SK-N-SH (cell line): ENCODE data around the gene ICA1. TPM values are rescaled to one million over a fixed set of nuclear protein-coding genes. Genes with fewer than 3 reads are reported as not detected.

ENCODE experiments used
- CTCF ChIA-PET: fragments of 300-600, 350-600 bp; formaldehyde crosslinking; extraction: SDS; loops from one replicate; lab custom pipeline; 2021; lab: Yijun Ruan, JAX
- POLR2A ChIA-PET: fragments of 350-600 bp; sonication (Branson Sonifier 250); formaldehyde crosslinking; extraction: SDS; loops from one replicate; lab custom pipeline; 2020; ENCODE audit warnings: antibody characterized with exemption, inconsistent platforms; lab: Yijun Ruan, JAX
- DNase-seq: peaks from one replicate; pipeline ENCODE4 v3.0.0; 2012
- H2AFZ ChIP-seq: fragments of 200-600 bp; sonication (generic); 2 replicates; pipeline ENCODE4 v1.8.1; 2016; ENCODE audit warnings: antibody characterized with exemption, mild to moderate bottlenecking, low read depth
- H3F3A ChIP-seq: fragments of 200-600 bp; sonication (generic); replicated peaks from 2 replicates; pipeline ENCODE3; 2016; ENCODE audit warnings: antibody characterized with exemption, mild to moderate bottlenecking; ENCODE audit not compliant: insufficient read depth
- H3K27ac ChIP-seq, 2 experiments: fragments of 200-500 bp in 1 of 2; fragments of 200-600 bp in 1 of 2; sonication (Bioruptor generic) in 1 of 2; sonication (generic), shearing (Covaris generic) in 1 of 2; 2 replicates each; pipeline versions ENCODE4 v1.5.1 to v1.6.1; 2014 to 2016; ENCODE audit warnings: low read depth in 2 of 2, inconsistent platforms in 1 of 2, low read length in 1 of 2, mild to moderate bottlenecking in 1 of 2, mixed read lengths in 1 of 2
- H3K27me3 ChIP-seq: fragments of 200-600 bp; sonication (generic), shearing (Covaris generic); 2 replicates; pipeline ENCODE4 v1.6.1; 2016; ENCODE audit warnings: mixed run types; ENCODE audit not compliant: insufficient read depth
- H3K36me3 ChIP-seq, 2 experiments: fragments of 200-500 bp in 1 of 2; fragments of 200-600 bp in 1 of 2; sonication (Bioruptor generic) in 1 of 2; sonication (generic) in 1 of 2; replicated peaks in 1 of 2; 2 replicates each; pipeline versions ENCODE3 to v1.5.1; 2014 to 2016; ENCODE audit warnings: low read length in 1 of 2, mild to moderate bottlenecking in 1 of 2; ENCODE audit not compliant: insufficient read depth in 2 of 2, control insufficient read depth in 1 of 2
- H3K4me1 ChIP-seq, 2 experiments: fragments of 200-500 bp in 1 of 2; fragments of 200-600 bp in 1 of 2; sonication (Bioruptor generic) in 1 of 2; sonication (generic), shearing (Covaris generic) in 1 of 2; 2 replicates each; pipeline versions ENCODE4 v1.5.1 to v1.6.1; 2014 to 2016; ENCODE audit warnings: low read depth in 1 of 2, low read length in 1 of 2, mixed run types in 1 of 2; ENCODE audit not compliant: insufficient read depth in 2 of 2, control insufficient read depth in 1 of 2
- H3K4me2 ChIP-seq: fragments of 200-600 bp; sonication (generic), shearing (Covaris generic); 2 replicates; pipeline ENCODE4 v1.6.1; 2017; ENCODE audit warnings: mixed run types
- H3K4me3 ChIP-seq, 2 experiments: fragments of 200-500 bp in 1 of 2; fragments of 200-600 bp in 1 of 2; sonication (Bioruptor generic) in 1 of 2; sonication (generic), shearing (Covaris generic) in 1 of 2; 2 replicates each; pipeline versions ENCODE4 v1.5.1 to v1.8.1; 2014 to 2016; ENCODE audit warnings: low read depth in 2 of 2, inconsistent platforms in 1 of 2, low read length in 1 of 2, mild to moderate bottlenecking in 1 of 2, mixed read lengths in 1 of 2, moderate library complexity in 1 of 2
- H3K79me2 ChIP-seq: fragments of 200-600 bp; sonication (generic); 2 replicates; pipeline ENCODE4 v1.8.1; 2017; ENCODE audit warnings: mild to moderate bottlenecking; ENCODE audit not compliant: insufficient read depth
- H3K9ac ChIP-seq: fragments of 200-600 bp; sonication (generic); 2 replicates; pipeline ENCODE4 v1.6.1; 2017; ENCODE audit warnings: mixed run types
- H3K9me2 ChIP-seq: fragments of 200-600 bp; sonication (generic); 2 replicates; pipeline ENCODE4 v1.6.1; 2017; ENCODE audit warnings: mixed run types
- H3K9me3 ChIP-seq: fragments of 200-600 bp; sonication (generic); 2 replicates; pipeline ENCODE4 v1.6.1; 2017; ENCODE audit warnings: mixed run types, mild to moderate bottlenecking, moderate library complexity
- H4K20me1 ChIP-seq: fragments of 200-600 bp; sonication (generic); 2 replicates; pipeline ENCODE4 v1.6.1; 2017; ENCODE audit warnings: mild to moderate bottlenecking, mixed run types; ENCODE audit not compliant: insufficient read depth
- CHD2 ChIP-seq: fragments of 150-350 bp; IDR thresholded peaks from 2 replicates; pipeline ENCODE4 v1.6.1; 2018; ENCODE audit warnings: low read length; ENCODE audit not compliant: partially characterized antibody
- EP300 ChIP-seq, 2 experiments: IDR thresholded peaks; 2 replicates each; pipeline versions ENCODE4 v1.4.0 to v1.6.1; 2012; ENCODE audit warnings: borderline replicate concordance in 1 of 2, low read depth in 1 of 2, low read length in 1 of 2
- FOXJ3 ChIP-seq: sonication (generic); formaldehyde crosslinking; IDR thresholded peaks from 2 replicates; pipeline ENCODE4 v1.5.1; 2020; ENCODE audit warnings: mild to moderate bottlenecking, missing genetic modification reagents
- JUND ChIP-seq: IDR thresholded peaks from 2 replicates; pipeline ENCODE4 v1.4.0; 2012
- SIN3A ChIP-seq: IDR thresholded peaks from 2 replicates; pipeline ENCODE4 v1.6.1; 2012; ENCODE audit warnings: low read depth, mild to moderate bottlenecking, low read length, moderate library complexity, borderline replicate concordance
- TEAD4 ChIP-seq: IDR thresholded peaks from 2 replicates; pipeline ENCODE4 v1.4.0; 2012; ENCODE audit warnings: mild to moderate bottlenecking, borderline replicate concordance; ENCODE audit not compliant: insufficient read depth
- WGBS: methylation state at CpG from one replicate; pipeline ENCODE4 v1.1.6; 2017; ENCODE audit warnings: low lambda C conversion rate; 5-methylcytosine and 5-hydroxymethylcytosine counted together
- polyA plus RNA-seq, 3 experiments: library from polyadenylated mRNA; depleted of rRNA; stranded (reverse); fragments of >200 nt; gene quantifications; 2 replicates each; pipeline ENCODE4 v1.2.3, GENCODE V29; 2012
- TF ChIP-seq, protein P1 (sequence below): fragments of 200-600 bp; sonication (generic); IDR thresholded peaks from 2 replicates; pipeline ENCODE4 v1.6.1; 2017; ENCODE audit warnings: antibody characterized with exemption, mild to moderate bottlenecking, moderate library complexity
- TF ChIP-seq, protein P2 (sequence below): IDR thresholded peaks from 2 replicates; pipeline ENCODE4 v1.4.0; 2012; ENCODE audit warnings: low read depth, borderline replicate concordance
- TF ChIP-seq, protein P3 (sequence below): IDR thresholded peaks from 2 replicates; pipeline ENCODE4 v1.4.0; 2012; ENCODE audit warnings: low read depth
- TF ChIP-seq, protein P4 (sequence below): IDR thresholded peaks from 2 replicates; pipeline ENCODE4 v1.4.0; 2012; ENCODE audit warnings: low read depth, borderline replicate concordance

ICA1 gene
- polyA plus RNA-seq, 1 of the 3 experiments (the other 2 are of a cell fraction), result 2.4 TPM

DNA sequence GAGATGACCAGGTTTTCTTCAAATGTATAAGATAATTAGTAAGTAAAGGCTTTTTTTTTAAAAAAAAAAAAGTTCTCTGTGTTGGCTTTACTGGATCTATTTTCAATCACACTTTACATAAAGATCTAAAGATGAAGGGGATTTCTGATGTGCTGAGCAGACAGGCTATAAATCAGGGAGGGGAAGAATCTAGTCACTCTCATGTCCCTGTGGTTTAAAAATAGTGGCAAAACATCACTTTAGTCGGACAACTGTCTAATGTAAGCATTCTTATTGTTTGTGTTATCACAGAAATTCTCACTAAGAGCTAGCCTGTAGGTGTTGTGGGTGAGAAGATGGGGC lies 132.7 kb downstream of the ICA1 start:
- Histone ChIP-seq H3K9me2 (no peaks in the 10 kb centered on the region), H3K27me3 (no peaks in the 10 kb centered on the region), H3K4me2 (no peak overlapping the region), H3K36me3 (peaks cover 0 to 3% of the 10 kb centered on the region in 2 experiments), H3K4me3 (no peak overlapping the region), H2AFZ (no peak overlapping the region), H3K27ac (no peak overlapping the region), H3K79me2 (no peaks in the 10 kb centered on the region), H3K9me3 (no peaks in the 10 kb centered on the region), H3F3A (no peaks in the 10 kb centered on the region), H3K4me1 (no peaks in the 10 kb centered on the region), H3K9ac (no peak overlapping the region), H4K20me1 (no peaks in the 10 kb centered on the region)
- ChIA-PET CTCF (interaction anchor here (2.0 kb wide), 1 partner anchor 10 kb away, joined by 5 read pairs; no protein-coding TSS in a partner anchor), POLR2A (no interaction called here)
- no peak for DNase-seq
- TF ChIP-seq CHD2 (no peak), SIN3A (no peak)
- TF ChIP-seq, protein P1, sequence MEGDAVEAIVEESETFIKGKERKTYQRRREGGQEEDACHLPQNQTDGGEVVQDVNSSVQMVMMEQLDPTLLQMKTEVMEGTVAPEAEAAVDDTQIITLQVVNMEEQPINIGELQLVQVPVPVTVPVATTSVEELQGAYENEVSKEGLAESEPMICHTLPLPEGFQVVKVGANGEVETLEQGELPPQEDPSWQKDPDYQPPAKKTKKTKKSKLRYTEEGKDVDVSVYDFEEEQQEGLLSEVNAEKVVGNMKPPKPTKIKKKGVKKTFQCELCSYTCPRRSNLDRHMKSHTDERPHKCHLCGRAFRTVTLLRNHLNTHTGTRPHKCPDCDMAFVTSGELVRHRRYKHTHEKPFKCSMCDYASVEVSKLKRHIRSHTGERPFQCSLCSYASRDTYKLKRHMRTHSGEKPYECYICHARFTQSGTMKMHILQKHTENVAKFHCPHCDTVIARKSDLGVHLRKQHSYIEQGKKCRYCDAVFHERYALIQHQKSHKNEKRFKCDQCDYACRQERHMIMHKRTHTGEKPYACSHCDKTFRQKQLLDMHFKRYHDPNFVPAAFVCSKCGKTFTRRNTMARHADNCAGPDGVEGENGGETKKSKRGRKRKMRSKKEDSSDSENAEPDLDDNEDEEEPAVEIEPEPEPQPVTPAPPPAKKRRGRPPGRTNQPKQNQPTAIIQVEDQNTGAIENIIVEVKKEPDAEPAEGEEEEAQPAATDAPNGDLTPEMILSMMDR, result no peak
- TF ChIP-seq, protein P2, sequence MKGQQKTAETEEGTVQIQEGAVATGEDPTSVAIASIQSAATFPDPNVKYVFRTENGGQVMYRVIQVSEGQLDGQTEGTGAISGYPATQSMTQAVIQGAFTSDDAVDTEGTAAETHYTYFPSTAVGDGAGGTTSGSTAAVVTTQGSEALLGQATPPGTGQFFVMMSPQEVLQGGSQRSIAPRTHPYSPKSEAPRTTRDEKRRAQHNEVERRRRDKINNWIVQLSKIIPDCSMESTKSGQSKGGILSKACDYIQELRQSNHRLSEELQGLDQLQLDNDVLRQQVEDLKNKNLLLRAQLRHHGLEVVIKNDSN, result no peak
- 76% methylated on average over 1 of the region's 1 CpG for WGBS

DNA sequence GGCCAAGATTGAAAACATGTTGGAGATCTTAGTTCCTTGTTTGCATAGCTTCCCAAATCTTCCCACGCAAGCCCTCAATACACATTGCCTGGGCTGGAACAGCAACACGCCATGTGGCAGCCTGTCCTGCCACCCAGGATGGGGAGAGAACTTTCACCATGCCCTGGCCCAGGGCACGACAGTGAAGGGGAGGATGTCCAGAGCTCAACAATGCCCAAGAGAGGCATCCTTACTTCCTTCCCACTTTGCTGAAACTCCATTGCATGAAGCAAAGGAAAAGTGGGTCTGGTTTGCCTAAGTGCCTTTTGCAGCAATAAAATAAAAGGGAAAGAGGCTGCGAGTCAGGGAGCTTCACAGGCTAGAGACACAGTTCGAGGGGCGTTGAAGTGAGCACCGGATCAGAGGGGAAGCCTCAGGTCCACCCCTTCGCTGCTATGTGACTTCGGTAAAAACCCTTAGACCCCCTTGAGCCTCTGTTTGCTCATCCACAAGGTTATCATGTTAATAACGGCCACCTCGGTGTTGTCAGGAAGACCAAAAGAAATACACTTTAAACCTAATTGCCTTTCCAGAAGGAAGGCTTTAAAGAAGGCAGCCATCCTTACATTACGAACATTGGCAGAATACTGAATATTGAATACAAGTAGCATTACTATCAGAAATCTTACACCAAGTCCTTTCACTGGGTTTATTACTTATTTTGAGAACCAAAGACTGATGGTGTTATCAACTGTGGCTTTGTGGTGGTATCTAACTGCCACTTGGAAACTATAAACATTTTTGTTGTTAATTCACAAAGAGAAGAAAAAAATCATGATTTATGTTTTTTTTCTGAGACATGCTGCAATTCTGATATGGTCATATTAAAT lies 133.3 kb downstream of the ICA1 start:
- Histone ChIP-seq H3K4me2 (no peak overlapping the region), H3K79me2 (no peaks in the 10 kb centered on the region), H3F3A (no peaks in the 10 kb centered on the region), H4K20me1 (no peaks in the 10 kb centered on the region), H3K9me2 (no peaks in the 10 kb centered on the region), H3K27ac (no peak overlapping the region), H3K4me1 (no peaks in the 10 kb centered on the region), H3K9me3 (no peaks in the 10 kb centered on the region), H3K9ac (no peak overlapping the region), H2AFZ (no peak overlapping the region), H3K4me3 (no peak overlapping the region), H3K36me3 (peaks cover 0 to 3% of the 10 kb centered on the region in 2 experiments), H3K27me3 (no peaks in the 10 kb centered on the region)
- TF ChIP-seq TEAD4 (no peak), JUND (no peak), SIN3A (no peak), EP300 (IDR thresholded peaks at IDR 0.05; ENCODE audit: borderline replicate concordance in 1 of 2, low read depth in 1 of 2, low read length in 1 of 2) (no peak), FOXJ3 (peak; percentile 38; the same call in 1 of the 2 replicates)
- TF ChIP-seq, protein P3, sequence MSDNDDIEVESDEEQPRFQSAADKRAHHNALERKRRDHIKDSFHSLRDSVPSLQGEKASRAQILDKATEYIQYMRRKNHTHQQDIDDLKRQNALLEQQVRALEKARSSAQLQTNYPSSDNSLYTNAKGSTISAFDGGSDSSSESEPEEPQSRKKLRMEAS, result no peak
- TF ChIP-seq, protein P4, sequence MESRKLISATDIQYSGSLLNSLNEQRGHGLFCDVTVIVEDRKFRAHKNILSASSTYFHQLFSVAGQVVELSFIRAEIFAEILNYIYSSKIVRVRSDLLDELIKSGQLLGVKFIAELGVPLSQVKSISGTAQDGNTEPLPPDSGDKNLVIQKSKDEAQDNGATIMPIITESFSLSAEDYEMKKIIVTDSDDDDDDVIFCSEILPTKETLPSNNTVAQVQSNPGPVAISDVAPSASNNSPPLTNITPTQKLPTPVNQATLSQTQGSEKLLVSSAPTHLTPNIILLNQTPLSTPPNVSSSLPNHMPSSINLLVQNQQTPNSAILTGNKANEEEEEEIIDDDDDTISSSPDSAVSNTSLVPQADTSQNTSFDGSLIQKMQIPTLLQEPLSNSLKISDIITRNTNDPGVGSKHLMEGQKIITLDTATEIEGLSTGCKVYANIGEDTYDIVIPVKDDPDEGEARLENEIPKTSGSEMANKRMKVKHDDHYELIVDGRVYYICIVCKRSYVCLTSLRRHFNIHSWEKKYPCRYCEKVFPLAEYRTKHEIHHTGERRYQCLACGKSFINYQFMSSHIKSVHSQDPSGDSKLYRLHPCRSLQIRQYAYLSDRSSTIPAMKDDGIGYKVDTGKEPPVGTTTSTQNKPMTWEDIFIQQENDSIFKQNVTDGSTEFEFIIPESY, result no peak
- WGBS, result 75% methylated on average over 12 of the region's 12 CpGs
- no peak for DNase-seq
- CTCF ChIA-PET, result interaction anchor here (0.7 to 2.0 kb wide), 2 partner anchors 10 to 50 kb away, joined by 3 to 5 read pairs; no protein-coding TSS in a partner anchor
- POLR2A ChIA-PET, result no interaction called here
